Left colon (tissue), 2 donors: ENCODE results near the gene RALGPS1. TPM values are rescaled to one million over a fixed set of nuclear protein-coding genes. Genes with fewer than 3 reads are reported as not detected.
"Not testable (repeated sequence)": the region's sequence is repeated elsewhere in the genome, so short reads cannot be mapped to it uniquely, and the experiment has no call there.

Experiments used
- ATAC-seq: fragments of 200-7000 bp; cut with Tn5 transposase; one replicate; pipeline ENCODE4 v1.9.1; 2020; ENCODE audit warnings: mild to moderate bottlenecking, moderate library complexity
- DNase-seq, 2 donors: peaks; one replicate each; pipeline ENCODE4 v3.0.0-alpha.2; 2020
- intact Hi-C, 2 donors: fragments of 100-400 bp; cut with DNase I in 1 of 2; cut with micrococcal nuclease in 1 of 2; formaldehyde crosslinking; loops; one replicate each; pipeline versions ENCODE4 v1.11.2 to v1.14.0; 2022; cut with DNase I, micrococcal nuclease
- total RNA-seq, 2 donors: library from RNA; stranded (reverse); fragmentation: NEBNext Ultra II Directional; extraction: Animal tissue kit (Norgen Biotek cat#: 25700); gene quantifications; one replicate each; pipeline ENCODE4 v1.2.1, GENCODE V29; 2021
- donor health status: DM: no; HTN: no; CAD: no.
- donor health status: DM: yes; HTN: yes; CAD: no.

Gene RALGPS1
- total RNA-seq, 2 donors from 2014 or later = 32.7 to 46.5 TPM

DNA sequence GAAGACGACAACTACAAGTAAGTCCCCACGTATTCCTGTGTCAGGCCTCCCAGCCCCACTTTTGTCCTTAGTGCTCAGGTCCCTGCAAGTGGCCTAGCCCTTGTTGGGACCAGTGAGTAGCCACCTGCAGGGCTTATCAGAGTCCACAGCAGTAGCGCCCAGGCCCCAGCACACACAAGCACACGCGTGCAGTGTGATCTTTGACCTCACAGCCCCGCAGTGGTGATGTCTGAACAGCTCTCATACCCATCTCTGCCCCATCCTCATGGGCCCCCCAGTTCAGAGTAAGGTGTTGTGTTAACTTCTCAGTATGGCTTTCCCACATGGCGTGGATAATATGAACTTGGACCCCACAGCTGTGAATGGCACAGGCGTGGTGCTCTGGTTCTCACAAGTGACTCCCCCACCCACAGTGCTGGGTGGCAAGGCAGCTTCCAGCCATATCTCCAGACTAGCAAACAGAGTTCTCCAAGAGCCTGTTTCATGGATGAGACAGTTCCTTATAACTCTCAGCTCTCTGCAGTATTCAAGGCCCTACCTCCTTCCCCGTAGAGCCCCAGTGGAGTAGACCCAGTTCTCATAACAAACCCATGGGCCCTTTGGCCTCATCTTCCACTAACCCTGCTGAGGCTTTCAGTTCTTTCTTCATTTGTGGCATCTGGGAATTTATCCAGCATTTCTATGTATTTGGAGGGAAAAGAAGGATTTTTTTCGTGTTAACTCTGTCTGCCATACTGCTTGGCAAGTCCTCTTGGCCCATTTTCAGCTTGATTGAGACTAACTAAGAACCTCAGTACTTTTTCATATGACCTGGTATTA lies 254.4 kb downstream of the RALGPS1 start:
- ATAC-seq = no peak
- DNase-seq = no peak
- intact Hi-C loops = no loop called here

- intact Hi-C loops = no loop called here
- DNase-seq (no peak), ATAC-seq (no peak)
Observed at GRCh38 chr9:127169575-127169883, 254.9 kb downstream of the RALGPS1 start.

- no peak for ATAC-seq
- DNase-seq = no peak
- intact Hi-C loops = no loop called here
Observed at GRCh38 chr9:127170103-127170502, 255.5 kb downstream of the RALGPS1 start.

GRCh38 chr9:127170652-127171051 lies 256.1 kb downstream of the RALGPS1 start:
- intact Hi-C loops = no loop called here
- DNase-seq = no peak
- ATAC-seq = no peak

DNA sequence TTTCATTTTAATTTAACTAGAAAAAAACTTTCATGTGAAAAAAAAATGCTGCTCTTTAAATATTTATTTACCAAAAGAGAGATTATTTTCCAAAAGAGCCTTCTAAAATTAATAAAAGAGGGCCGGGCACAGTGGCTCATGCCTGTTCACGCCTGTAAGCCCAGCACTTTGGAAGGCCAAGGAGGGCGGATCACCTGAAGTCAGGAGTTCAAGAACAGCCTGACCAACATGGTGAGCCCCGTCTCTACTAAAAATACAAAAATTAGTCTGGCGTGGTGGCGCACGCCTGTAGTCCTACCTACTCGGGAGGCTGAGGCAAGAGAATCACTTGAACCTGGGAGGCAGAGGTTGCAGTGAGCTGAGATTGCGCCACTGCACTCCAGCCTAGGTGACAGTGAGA lies 256.8 kb downstream of the RALGPS1 start:
- DNase-seq, intact Hi-C loops, ATAC-seq: not testable (repeated sequence)

GRCh38 chr9:127172066-127172707 lies 257.6 kb downstream of the RALGPS1 start:
- ATAC-seq (no peak), DNase-seq (no peak)
- intact Hi-C loops = no loop called here

DNA sequence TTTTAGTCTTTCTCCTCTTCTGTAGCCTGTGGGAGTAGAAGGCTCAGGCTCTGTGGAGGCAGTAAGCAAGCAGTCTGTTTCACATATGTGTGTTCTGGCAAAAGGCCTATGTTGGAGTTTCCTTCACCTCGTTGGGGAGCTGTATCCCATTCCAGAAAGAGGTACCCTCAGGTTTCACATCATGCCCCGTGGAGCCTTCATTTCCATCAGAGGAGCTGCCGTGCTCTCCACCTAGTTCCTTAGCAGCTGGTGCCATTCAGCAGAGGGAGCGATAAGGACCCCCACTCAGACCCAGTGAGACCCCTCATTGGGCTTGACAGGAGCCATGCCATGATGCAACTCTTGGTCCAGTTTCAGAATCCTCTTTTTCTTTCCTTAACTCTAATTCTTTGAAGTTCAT lies 258.5 kb downstream of the RALGPS1 start:
- DNase-seq (no peak), ATAC-seq (no peak)
- intact Hi-C loops = no loop called here

DNA sequence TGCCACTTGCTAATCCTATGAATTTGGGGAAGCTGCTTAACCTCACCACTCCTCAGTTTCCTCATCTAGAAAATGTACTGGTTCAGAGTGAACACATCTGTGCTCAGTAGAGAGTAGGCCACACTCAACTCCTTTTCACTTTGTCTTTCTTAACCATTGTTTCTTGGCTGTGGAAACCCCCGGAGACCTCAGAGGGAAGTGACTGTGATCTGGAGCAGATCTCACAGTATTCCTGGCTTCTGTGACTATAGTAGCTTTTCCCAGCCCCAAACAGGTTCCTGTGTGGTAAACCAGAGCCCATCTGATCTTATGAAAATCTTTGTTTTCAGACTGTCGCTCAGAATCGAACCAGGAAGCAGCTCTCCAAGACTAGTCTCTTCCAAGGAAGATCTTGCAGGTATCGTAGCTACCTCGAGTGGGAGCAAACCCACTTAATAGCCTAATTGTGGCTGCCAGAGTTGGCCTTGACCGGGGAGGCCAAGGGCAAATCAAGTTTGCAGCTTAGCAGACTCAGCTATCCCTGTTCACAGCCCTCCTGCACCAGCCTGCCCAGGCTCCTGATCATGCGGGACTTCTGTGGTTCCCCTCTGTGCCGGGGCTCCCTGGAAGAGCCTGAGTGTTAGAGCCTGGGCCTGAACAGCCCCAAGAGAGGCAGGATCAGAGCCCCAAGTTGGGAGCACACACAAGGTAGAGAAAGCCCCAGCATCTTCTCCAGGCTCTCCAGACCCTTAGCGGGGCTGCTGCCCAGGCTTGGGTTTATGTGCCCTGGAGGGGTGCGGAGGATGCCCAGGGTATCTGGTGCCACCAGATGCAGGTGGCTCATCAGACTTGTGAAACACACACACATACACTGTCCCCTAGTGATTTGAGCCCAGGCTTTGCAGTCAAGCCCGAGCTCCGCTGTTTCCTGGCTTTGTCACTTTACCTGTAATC lies 260.1 kb downstream of the RALGPS1 start:
- no peak for ATAC-seq
- intact Hi-C loops = no loop called here

GRCh38 chr9:127175319-127175715 lies 260.7 kb downstream of the RALGPS1 start:
- intact Hi-C loops = no loop called here
- no peak for ATAC-seq
- DNase-seq = no peak

More for the DNA sequence above, 260.1 kb downstream of the RALGPS1 start:
- DNase-seq = no peak

GRCh38 chr9:127175764-127176163 lies 261.2 kb downstream of the RALGPS1 start:
- intact Hi-C loops = no loop called here
- DNase-seq (no peak), ATAC-seq (no peak)

- no peak for DNase-seq
Observed at GRCh38 chr9:127176631-127177030, 262.0 kb downstream of the RALGPS1 start.

DNA sequence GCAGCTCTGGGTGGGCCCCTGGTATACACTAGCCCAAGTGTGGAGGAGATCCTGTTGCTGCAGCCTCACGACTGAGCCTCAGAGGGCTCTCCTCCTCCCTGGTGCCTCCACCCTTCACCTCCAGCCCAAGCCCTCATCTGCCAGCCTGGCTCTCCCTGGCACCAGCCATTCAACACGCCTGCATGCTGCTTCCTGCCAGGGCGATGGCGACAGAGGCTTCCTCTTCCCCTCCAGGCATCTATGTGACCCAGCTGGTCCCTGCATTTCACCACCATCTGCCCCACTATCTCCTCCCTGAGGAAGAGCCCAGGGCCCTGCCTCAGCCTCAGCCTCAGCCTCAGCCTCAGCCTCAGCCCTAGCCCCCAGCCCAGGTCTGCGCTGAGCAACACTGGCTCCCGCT lies 262.6 kb downstream of the RALGPS1 start:
- intact Hi-C loops = no loop called here
- DNase-seq (no peak), ATAC-seq (no peak)

More at GRCh38 chr9:127176631-127177030, 262.0 kb downstream of the RALGPS1 start:
- no peak for ATAC-seq
- intact Hi-C loops = no loop called here

- ATAC-seq (no peak), DNase-seq (no peak)
- intact Hi-C loops = no loop called here
Observed at GRCh38 chr9:127177665-127178265, 263.2 kb downstream of the RALGPS1 start.

DNA sequence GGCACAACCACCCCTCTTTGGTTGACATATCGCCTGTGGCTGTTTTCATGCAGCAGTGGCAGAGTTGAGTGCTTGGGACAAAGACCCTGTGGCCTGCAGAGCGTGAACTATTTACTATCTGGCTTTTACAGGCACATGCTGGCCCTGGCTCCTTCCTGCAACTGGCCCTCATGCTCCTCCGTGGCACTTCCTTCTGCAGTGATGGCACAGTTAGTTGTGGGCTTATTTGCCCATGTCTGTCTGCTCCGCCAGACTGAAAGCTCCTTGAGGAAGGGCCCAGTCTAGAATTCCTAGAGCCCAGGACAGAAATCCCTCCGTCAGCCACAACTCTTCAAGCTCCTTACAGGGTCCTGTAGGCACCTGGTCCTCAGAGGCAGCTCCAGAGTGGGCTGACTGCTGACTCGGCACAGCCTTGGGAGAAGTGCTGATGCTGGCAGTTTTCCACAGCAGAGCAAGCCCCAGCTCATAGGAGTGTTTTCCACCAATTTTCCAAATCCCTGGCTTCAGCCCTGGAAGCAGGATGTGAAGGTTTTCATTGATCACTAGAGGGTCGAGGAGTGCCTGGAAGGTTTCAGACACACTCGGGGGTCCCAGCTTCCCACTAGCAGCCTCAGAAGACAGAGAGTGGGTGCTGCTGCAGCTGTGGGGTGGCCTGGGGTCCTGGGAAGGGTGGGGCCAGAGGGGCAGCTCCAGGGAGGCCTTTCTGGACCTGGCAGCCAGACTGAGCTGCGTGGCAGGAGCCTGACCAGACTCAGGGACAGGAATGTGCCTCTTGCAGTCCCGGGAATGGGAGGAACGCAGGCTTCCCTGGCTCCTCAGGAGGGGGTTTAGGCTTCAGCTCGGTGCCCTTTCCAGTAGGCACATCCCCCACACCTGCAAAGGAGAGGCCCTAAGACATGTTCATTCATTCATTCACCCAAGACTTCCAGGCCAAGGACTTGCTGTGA lies 264.4 kb downstream of the RALGPS1 start:
- ATAC-seq (no peak), DNase-seq (no peak)
- intact Hi-C loops = no loop called here

DNA sequence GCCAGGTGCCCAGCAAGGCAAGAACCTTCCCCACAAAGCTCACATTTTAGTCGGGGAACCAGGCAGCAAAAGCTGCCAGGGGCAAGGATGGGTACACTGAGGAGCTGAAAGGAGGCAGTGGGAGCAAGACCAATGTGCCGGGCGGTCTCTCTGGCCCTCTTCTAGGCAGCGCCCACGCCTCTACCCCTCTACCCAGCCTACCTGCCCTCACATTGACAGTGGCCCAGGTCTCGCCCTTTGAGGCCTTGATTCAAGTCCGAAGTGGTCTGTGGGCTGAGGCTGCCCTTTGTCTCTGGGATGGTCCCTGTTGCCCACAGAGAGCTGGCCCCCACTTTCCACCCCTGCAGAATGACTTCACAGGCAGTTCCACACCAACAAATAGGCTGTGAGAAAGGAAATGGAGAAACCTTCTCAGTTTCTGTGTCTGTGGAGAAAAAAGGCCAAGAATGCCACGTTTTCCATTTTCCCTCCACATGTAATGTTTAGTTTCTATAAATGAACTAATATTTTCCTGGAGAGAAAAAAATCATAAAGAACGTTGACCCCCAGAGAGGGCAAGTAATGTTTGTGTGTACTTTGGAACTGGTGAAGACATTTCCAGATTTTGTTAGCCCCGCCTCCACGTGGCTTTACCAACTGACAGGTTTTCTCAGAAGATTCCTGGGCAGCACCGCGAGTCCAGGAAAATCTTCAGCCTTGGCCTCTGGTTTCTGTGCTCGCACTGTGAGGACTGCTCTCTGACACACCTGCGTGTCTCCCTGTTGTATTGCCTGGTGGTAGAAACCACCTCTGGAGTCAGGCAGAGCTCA lies 265.3 kb downstream of the RALGPS1 start:
- DNase-seq (no peak), ATAC-seq (peak; percentile 37)
- intact Hi-C loops = loop anchor here in 1 of 2 donors (10.0 kb wide), 1 partner anchor 55 kb away; the partner anchor contains the start of gene ANGPTL2

DNA sequence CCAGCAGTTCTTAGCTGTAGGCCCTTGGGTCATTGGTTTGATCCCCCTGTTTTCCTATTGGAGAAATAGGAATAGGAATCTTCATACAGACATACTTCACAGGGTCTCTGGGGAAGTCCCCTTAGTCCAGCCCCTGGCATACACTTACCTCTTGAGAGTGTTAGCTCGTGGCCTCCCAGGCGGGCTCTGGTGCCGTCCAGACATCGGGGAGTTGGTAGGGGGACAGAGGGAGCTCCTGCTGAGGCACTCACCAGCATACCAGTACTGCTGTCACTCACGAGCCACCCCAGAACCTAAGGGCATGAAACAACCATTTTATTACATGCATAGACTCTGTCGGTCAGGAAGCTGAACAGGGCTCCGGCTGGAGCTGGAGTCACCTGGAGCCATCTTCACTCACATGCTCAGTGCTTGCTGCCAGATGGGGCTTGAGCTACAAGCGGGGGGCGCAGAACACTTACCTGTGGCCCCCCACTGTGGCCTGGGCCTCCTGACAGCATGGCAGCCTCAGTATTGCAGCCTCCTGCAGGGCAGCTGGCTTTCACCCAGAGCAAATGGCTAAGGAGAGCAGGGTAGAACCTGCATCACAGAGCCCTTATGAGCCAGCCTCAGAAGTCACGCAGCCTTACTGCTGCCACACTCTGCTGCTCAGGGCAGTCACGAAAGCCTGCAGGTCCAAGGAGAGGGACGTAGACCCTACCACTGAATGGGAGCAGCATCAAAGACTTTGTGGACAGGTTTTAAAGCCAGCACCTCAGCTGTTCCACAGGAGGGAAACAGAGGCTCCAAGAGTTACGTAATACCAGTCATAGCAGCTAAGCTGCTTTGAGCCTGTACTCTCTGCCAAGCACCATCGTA lies 266.1 kb downstream of the RALGPS1 start:
- DNase-seq (peak in 1 of 2 donors; percentile 10), ATAC-seq (no peak)
- intact Hi-C loops = loop anchor here in 1 of 2 donors (10.0 kb wide), 1 partner anchor 56 kb away; the partner anchor contains the start of gene ANGPTL2
